Measurements from ENCODE around the gene TMEFF2.

TMEFF2 gene

DNA sequence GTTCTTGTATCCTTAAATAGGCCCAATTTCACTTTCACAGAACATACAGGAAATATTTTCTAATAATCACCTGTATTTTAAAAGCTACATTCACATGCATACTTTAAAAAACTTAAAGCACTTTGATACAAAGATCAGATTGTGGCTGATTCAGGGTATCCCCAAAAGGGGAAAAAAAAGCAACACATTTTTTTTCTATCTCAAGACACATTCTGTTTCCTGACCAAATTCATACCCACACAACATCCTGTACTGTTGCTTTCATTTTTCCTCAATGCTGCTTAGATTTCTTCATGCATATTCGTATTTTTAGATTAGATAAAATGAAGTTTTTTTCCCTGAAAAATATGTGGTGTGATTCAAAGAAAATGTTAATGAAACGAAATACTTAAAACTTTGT lies 122.5 kb downstream of the TMEFF2 start:
- Histone ChIP-seq H3K4me3 (ENCODE audit: low read length, poor library complexity, severe bottlenecking) (peak overlapping the region; percentile 55), H3K4me1 (ENCODE audit: insufficient read depth, low read length, poor library complexity, severe bottlenecking) (peaks cover 50% of the 10 kb centered on the region), H3K9me2 (replicated peaks; ENCODE audit: low read depth, low read length) (no peaks in the 10 kb centered on the region), H3K79me2 (ENCODE audit: insufficient read depth, low read length) (no peaks in the 10 kb centered on the region), H3K27me3 (ENCODE audit: insufficient read depth, low read length, poor library complexity, severe bottlenecking) (no peaks in the 10 kb centered on the region), H3K9ac (ENCODE audit: low read depth, low read length, poor library complexity, severe bottlenecking) (peak overlapping the region; percentile 5), H3F3A (ENCODE audit: low read depth) (peaks cover 5% of the 10 kb centered on the region; the same call in 1 of the 2 replicates), H3K9me3 (ENCODE audit: insufficient read depth, low read depth, low read length) (no peaks in the 10 kb centered on the region), H3K36me3 (ENCODE audit: insufficient read depth, low read length) (no peaks in the 10 kb centered on the region), H4K20me1 (ENCODE audit: insufficient read depth, low read length, poor library complexity, severe bottlenecking) (no peaks in the 10 kb centered on the region), H2AFZ (ENCODE audit: low read length) (no peak overlapping the region), H3K4me2 (ENCODE audit: low read depth, low read length, poor library complexity, severe bottlenecking) (peak overlapping the region; percentile 68)
- TF ChIP-seq, protein P1, sequence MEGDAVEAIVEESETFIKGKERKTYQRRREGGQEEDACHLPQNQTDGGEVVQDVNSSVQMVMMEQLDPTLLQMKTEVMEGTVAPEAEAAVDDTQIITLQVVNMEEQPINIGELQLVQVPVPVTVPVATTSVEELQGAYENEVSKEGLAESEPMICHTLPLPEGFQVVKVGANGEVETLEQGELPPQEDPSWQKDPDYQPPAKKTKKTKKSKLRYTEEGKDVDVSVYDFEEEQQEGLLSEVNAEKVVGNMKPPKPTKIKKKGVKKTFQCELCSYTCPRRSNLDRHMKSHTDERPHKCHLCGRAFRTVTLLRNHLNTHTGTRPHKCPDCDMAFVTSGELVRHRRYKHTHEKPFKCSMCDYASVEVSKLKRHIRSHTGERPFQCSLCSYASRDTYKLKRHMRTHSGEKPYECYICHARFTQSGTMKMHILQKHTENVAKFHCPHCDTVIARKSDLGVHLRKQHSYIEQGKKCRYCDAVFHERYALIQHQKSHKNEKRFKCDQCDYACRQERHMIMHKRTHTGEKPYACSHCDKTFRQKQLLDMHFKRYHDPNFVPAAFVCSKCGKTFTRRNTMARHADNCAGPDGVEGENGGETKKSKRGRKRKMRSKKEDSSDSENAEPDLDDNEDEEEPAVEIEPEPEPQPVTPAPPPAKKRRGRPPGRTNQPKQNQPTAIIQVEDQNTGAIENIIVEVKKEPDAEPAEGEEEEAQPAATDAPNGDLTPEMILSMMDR (conservative IDR thresholded peaks at IDR 0.05; ENCODE audit: low read length), result no peak
- no peak for TF ChIP-seq EZH2phosphoT487 (IDR thresholded peaks at IDR 0.05; ENCODE audit: borderline replicate concordance)

DNA sequence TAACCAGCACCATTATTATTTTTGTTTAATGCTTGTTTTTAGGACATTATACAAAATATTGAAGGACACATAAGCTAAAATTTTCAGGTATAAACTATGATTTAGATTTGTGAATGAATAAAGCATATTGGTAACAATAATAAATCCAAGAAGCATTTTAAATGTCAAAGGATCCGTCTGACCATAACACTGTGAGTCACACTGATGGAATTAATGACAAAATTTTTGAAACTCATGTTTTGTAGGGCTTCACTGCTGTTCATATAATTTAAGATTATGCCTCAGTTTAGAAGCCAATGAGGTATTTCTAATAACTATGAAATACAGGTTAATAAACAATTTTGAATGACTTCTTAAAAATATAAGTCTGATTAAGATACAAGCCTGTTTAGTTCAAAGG lies 124.6 kb downstream of the TMEFF2 start:
- TF ChIP-seq EZH2phosphoT487 (IDR thresholded peaks at IDR 0.05; ENCODE audit: borderline replicate concordance), result no peak
- TF ChIP-seq, protein P1 (conservative IDR thresholded peaks at IDR 0.05; ENCODE audit: low read length), result no peak
- no peaks in the 10 kb centered on the region for H3K36me3 ChIP-seq (ENCODE audit: insufficient read depth, low read length)
- H3K79me2 ChIP-seq (ENCODE audit: insufficient read depth, low read length), result no peaks in the 10 kb centered on the region
- H3K9me2 ChIP-seq (replicated peaks; ENCODE audit: low read depth, low read length), result no peaks in the 10 kb centered on the region
- no peaks in the 10 kb centered on the region for H3K27me3 ChIP-seq (ENCODE audit: insufficient read depth, low read length, poor library complexity, severe bottlenecking)
- H3K9ac ChIP-seq (ENCODE audit: low read depth, low read length, poor library complexity, severe bottlenecking), result no peak overlapping the region
- H3K4me1 ChIP-seq (ENCODE audit: insufficient read depth, low read length, poor library complexity, severe bottlenecking), result peaks cover 34% of the 10 kb centered on the region
- H3F3A ChIP-seq (ENCODE audit: low read depth), result no peaks in the 10 kb centered on the region
- H3K4me3 ChIP-seq (ENCODE audit: low read length, poor library complexity, severe bottlenecking), result no peak overlapping the region
- no peak overlapping the region for H3K4me2 ChIP-seq (ENCODE audit: low read depth, low read length, poor library complexity, severe bottlenecking)
- H2AFZ ChIP-seq (ENCODE audit: low read length), result no peak overlapping the region
- H3K9me3 ChIP-seq (ENCODE audit: insufficient read depth, low read depth, low read length), result no peaks in the 10 kb centered on the region
- no peaks in the 10 kb centered on the region for H4K20me1 ChIP-seq (ENCODE audit: insufficient read depth, low read length, poor library complexity, severe bottlenecking)

DNA sequence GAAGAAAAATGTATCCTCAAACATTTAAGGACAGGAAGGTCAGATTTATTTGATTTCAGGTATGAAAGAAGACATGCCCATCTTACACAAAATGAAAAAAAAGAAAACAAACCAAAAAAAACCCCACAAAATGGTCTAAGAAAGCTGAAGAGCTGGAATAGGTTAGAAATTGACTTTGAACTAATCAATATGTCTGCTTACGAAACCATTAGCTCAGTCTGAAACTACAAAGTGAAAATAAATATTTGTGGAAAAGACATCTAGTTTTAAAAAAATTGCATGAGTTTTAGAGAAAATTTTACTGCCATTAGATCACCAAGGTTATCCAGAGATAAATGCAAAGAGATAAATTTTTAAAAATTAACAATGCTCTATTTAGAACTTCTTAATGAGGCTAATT lies 125.3 kb downstream of the TMEFF2 start:
- peaks cover 34% of the 10 kb centered on the region for H3K4me1 ChIP-seq (ENCODE audit: insufficient read depth, low read length, poor library complexity, severe bottlenecking)
- H2AFZ ChIP-seq (ENCODE audit: low read length), result no peak overlapping the region
- H3K4me3 ChIP-seq (ENCODE audit: low read length, poor library complexity, severe bottlenecking), result no peak overlapping the region
- no peaks in the 10 kb centered on the region for H3K27me3 ChIP-seq (ENCODE audit: insufficient read depth, low read length, poor library complexity, severe bottlenecking)
- no peak for TF ChIP-seq EZH2phosphoT487 (IDR thresholded peaks at IDR 0.05; ENCODE audit: borderline replicate concordance)
- TF ChIP-seq, protein P1 (conservative IDR thresholded peaks at IDR 0.05; ENCODE audit: low read length), result no peak
- no peak overlapping the region for H3K9ac ChIP-seq (ENCODE audit: low read depth, low read length, poor library complexity, severe bottlenecking)
- no peaks in the 10 kb centered on the region for H3K9me3 ChIP-seq (ENCODE audit: insufficient read depth, low read depth, low read length)
- H3K36me3 ChIP-seq (ENCODE audit: insufficient read depth, low read length), result no peaks in the 10 kb centered on the region
- no peaks in the 10 kb centered on the region for H3F3A ChIP-seq (ENCODE audit: low read depth)
- no peaks in the 10 kb centered on the region for H4K20me1 ChIP-seq (ENCODE audit: insufficient read depth, low read length, poor library complexity, severe bottlenecking)
- H3K9me2 ChIP-seq (replicated peaks; ENCODE audit: low read depth, low read length), result no peaks in the 10 kb centered on the region
- H3K4me2 ChIP-seq (ENCODE audit: low read depth, low read length, poor library complexity, severe bottlenecking), result no peak overlapping the region
- H3K79me2 ChIP-seq (ENCODE audit: insufficient read depth, low read length), result no peaks in the 10 kb centered on the region

All from Loucy (cell line).